ENCODE measurements around the gene CIAPIN1.
A peak's percentile ranks its signal among the peaks of the same experiment; 100 is the strongest.

Gene CIAPIN1

GRCh38 chr16:57470711-57471110 is 23.5 kb upstream of the CIAPIN1 start:
- FAIRE-seq (no peak), DNase-seq (ENCODE audit: insufficient read length, low spot score) (no peak)
- TF ChIP-seq POLR2AphosphoS5 (IDR thresholded peaks at IDR 0.05; ENCODE audit: low read depth, low read length), result no peak
- TF ChIP-seq TAF1 (IDR thresholded peaks at IDR 0.05; ENCODE audit: low read depth, low read length), result no peak
- TF ChIP-seq POLR2A (IDR thresholded peaks at IDR 0.05; ENCODE audit: low read depth, low read length), result no peak
- TF ChIP-seq PAX5 (IDR thresholded peaks at IDR 0.05; ENCODE audit: insufficient read depth, low read length, severe bottlenecking), result no peak
- no peak for TF ChIP-seq SPI1 (IDR thresholded peaks at IDR 0.05; ENCODE audit: low read depth, low read length)
- no peak for TF ChIP-seq POU2F2 (IDR thresholded peaks at IDR 0.05; ENCODE audit: low read depth, low read length)

- FAIRE-seq (no peak), DNase-seq (ENCODE audit: insufficient read length, low spot score) (no peak)
- no peak for TF ChIP-seq POU2F2 (IDR thresholded peaks at IDR 0.05; ENCODE audit: low read depth, low read length)
- no peak for TF ChIP-seq SPI1 (IDR thresholded peaks at IDR 0.05; ENCODE audit: low read depth, low read length)
- no peak for TF ChIP-seq POLR2A (IDR thresholded peaks at IDR 0.05; ENCODE audit: low read depth, low read length)
- no peak for TF ChIP-seq PAX5 (IDR thresholded peaks at IDR 0.05; ENCODE audit: insufficient read depth, low read length, severe bottlenecking)
- no peak; the same call in 1 of the 2 replicates for TF ChIP-seq POLR2AphosphoS5 (IDR thresholded peaks at IDR 0.05; ENCODE audit: low read depth, low read length)
- TF ChIP-seq TAF1 (IDR thresholded peaks at IDR 0.05; ENCODE audit: low read depth, low read length), result no peak
These were observed 22.8 kb upstream of the CIAPIN1 start for GRCh38 chr16:57469917-57470470.

DNA sequence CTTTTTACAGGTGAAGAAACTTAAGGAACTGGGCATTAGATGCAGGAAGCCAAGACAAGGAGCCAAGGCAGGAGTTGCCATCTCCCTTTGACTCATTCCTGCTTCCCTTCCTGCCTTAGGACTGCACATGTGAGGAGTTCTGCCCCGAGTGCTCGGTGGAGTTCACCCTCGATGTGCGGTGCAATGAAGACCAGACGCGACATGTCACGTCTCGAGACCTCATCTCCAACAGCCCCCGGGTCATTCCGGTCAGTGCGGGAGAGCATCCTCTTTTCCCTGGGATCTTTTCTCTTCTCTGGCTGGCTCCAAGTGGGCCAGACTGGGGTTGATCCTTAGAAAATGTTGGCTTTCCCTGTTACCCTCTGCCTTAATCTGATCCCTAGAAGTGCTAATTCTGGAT is 21.9 kb upstream of the CIAPIN1 start:
- TF ChIP-seq POLR2AphosphoS5 (IDR thresholded peaks at IDR 0.05; ENCODE audit: low read depth, low read length), result no peak
- TF ChIP-seq TAF1 (IDR thresholded peaks at IDR 0.05; ENCODE audit: low read depth, low read length), result no peak
- TF ChIP-seq POLR2A (IDR thresholded peaks at IDR 0.05; ENCODE audit: low read depth, low read length), result no peak
- TF ChIP-seq SPI1 (IDR thresholded peaks at IDR 0.05; ENCODE audit: low read depth, low read length), result no peak
- no peak for TF ChIP-seq PAX5 (IDR thresholded peaks at IDR 0.05; ENCODE audit: insufficient read depth, low read length, severe bottlenecking)
- TF ChIP-seq POU2F2 (IDR thresholded peaks at IDR 0.05; ENCODE audit: low read depth, low read length), result no peak
- no peak for FAIRE-seq
- no peak for DNase-seq (ENCODE audit: insufficient read length, low spot score)

GRCh38 chr16:57468346-57468745 is 21.2 kb upstream of the CIAPIN1 start:
- no peak for FAIRE-seq

GRCh38 chr16:57464523-57464922 is 17.3 kb upstream of the CIAPIN1 start:
- TF ChIP-seq POLR2A (IDR thresholded peaks at IDR 0.05; ENCODE audit: low read depth, low read length), result no peak
- FAIRE-seq (no peak), DNase-seq (ENCODE audit: insufficient read length, low spot score) (no peak)

More at GRCh38 chr16:57468346-57468745, 21.2 kb upstream of the CIAPIN1 start:
- no peak for DNase-seq (ENCODE audit: insufficient read length, low spot score)
- TF ChIP-seq POLR2A (IDR thresholded peaks at IDR 0.05; ENCODE audit: low read depth, low read length), result no peak

GRCh38 chr16:57462978-57463362 is 15.8 kb upstream of the CIAPIN1 start:
- no peak for TF ChIP-seq POLR2AphosphoS5 (IDR thresholded peaks at IDR 0.05; ENCODE audit: low read depth, low read length)
- no peak for TF ChIP-seq POLR2A (IDR thresholded peaks at IDR 0.05; ENCODE audit: low read depth, low read length)
- TF ChIP-seq POU2F2 (IDR thresholded peaks at IDR 0.05; ENCODE audit: low read depth, low read length), result no peak
- no peak for TF ChIP-seq TAF1 (IDR thresholded peaks at IDR 0.05; ENCODE audit: low read depth, low read length)
- no peak for TF ChIP-seq PAX5 (IDR thresholded peaks at IDR 0.05; ENCODE audit: insufficient read depth, low read length, severe bottlenecking)
- FAIRE-seq, result peak; percentile 52
- no peak for DNase-seq (ENCODE audit: insufficient read length, low spot score)

DNA sequence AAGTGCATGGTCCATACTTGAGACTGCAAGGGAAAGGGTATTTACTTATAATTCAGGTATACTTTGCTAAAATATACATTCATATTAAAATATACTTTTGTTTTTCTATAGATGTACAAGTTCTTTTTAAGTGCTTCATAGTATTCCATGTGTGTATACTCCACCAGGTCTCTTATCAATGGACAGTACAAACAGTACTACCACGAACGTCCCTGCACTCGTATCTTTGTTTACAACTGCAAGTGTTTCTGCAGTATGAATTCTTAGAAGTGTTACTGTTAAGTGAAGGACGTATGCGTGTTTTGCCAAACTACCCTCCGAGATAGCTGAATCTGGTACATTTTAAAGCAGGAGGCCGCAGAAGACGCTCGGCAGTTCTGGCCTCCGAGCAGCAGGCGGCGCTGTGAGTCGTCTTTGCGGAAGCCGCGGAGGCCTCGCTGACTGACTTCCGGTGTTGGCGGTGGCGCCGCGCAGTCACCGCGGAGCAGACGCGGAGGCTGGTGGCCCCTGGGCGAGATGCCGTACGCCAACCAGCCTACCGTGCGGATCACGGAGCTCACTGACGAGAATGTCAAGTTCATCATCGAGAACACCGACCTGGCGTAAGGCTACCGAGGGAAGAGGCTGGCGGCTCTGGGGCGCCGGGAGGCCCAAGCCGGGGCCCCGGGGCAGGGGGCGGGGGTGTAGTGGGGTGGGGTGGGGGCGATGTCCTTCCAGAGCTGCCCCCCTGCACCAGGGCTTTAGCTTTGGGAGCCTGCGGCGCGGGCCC is 15.2 kb upstream of the CIAPIN1 start, which contains the start of gene POLR2C:
Gene POLR2C (plus strand): TSS at position 471 of the 769 bp plus-strand sequence. CDS start 46 bp downstream, at position 517.
- peak; percentile 99 for TF ChIP-seq POLR2AphosphoS5 (IDR thresholded peaks at IDR 0.05; ENCODE audit: low read depth, low read length)
- peak; percentile 99 for TF ChIP-seq POLR2A (IDR thresholded peaks at IDR 0.05; ENCODE audit: low read depth, low read length)
- no peak for TF ChIP-seq PAX5 (IDR thresholded peaks at IDR 0.05; ENCODE audit: insufficient read depth, low read length, severe bottlenecking)
- peak; percentile 89 for TF ChIP-seq POU2F2 (IDR thresholded peaks at IDR 0.05; ENCODE audit: low read depth, low read length)
- TF ChIP-seq SPI1 (IDR thresholded peaks at IDR 0.05; ENCODE audit: low read depth, low read length), result peak; percentile 39; the same call in 1 of the 2 replicates
- TF ChIP-seq TAF1 (IDR thresholded peaks at IDR 0.05; ENCODE audit: low read depth, low read length), result peak; percentile 98
- DNase-seq (ENCODE audit: insufficient read length, low spot score), result peak; percentile 94
- FAIRE-seq, result peak; percentile 100

GRCh38 chr16:57452021-57452420 is 4.8 kb upstream of the CIAPIN1 start:
- TF ChIP-seq POLR2AphosphoS5 (IDR thresholded peaks at IDR 0.05; ENCODE audit: low read depth, low read length) (no peak), POU2F2 (IDR thresholded peaks at IDR 0.05; ENCODE audit: low read depth, low read length) (no peak), POLR2A (IDR thresholded peaks at IDR 0.05; ENCODE audit: low read depth, low read length) (no peak), PAX5 (IDR thresholded peaks at IDR 0.05; ENCODE audit: insufficient read depth, low read length, severe bottlenecking) (no peak), TAF1 (IDR thresholded peaks at IDR 0.05; ENCODE audit: low read depth, low read length) (no peak), SPI1 (IDR thresholded peaks at IDR 0.05; ENCODE audit: low read depth, low read length) (no peak)
- no peak for FAIRE-seq
- no peak for DNase-seq (ENCODE audit: insufficient read length, low spot score)

DNA sequence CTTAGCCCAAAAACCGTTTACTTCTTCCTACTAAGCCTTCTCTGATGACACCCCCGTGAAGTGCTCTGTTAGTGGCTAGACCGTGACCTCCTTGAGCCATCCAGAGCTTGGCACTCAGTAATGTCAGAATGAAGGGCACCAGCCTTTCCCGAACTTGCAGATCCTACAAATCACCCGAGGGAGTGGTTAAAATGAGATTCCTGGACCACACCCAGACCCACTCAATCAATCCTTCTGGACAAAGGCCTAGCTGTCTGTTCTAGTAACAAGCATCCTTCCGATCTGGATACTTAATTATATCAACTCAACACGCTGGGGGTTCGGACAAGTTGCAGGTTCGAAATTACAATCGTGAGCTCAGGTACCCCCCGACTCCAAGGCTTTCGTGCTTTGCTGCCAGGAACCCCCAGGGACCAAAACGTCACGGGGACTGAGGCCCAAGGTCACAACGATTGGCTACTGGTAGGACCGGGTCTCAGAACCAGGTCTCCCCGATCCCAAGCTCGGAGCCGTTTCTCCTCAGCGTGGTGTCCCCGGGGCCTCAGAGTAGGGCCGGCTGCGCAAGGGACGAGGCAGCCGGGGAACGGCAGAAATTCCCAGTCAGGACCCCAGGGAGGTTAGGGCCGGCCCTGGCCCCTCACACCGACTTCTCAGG is 527 bp downstream of the CIAPIN1 start:
- DNase-seq (ENCODE audit: insufficient read length, low spot score), result peak; percentile 41
- no peak for FAIRE-seq

More for the DNA sequence above, 527 bp downstream of the CIAPIN1 start:
- no peak for TF ChIP-seq SPI1 (IDR thresholded peaks at IDR 0.05; ENCODE audit: low read depth, low read length)
- TF ChIP-seq PAX5 (IDR thresholded peaks at IDR 0.05; ENCODE audit: insufficient read depth, low read length, severe bottlenecking), result no peak
- 0 out of 2 replicates have a peak, but pooled peaks have one; percentile 25 for TF ChIP-seq POLR2A (IDR thresholded peaks at IDR 0.05; ENCODE audit: low read depth, low read length)
